ENCODE measurements around the gene NR2F1.

Gene NR2F1

DNA sequence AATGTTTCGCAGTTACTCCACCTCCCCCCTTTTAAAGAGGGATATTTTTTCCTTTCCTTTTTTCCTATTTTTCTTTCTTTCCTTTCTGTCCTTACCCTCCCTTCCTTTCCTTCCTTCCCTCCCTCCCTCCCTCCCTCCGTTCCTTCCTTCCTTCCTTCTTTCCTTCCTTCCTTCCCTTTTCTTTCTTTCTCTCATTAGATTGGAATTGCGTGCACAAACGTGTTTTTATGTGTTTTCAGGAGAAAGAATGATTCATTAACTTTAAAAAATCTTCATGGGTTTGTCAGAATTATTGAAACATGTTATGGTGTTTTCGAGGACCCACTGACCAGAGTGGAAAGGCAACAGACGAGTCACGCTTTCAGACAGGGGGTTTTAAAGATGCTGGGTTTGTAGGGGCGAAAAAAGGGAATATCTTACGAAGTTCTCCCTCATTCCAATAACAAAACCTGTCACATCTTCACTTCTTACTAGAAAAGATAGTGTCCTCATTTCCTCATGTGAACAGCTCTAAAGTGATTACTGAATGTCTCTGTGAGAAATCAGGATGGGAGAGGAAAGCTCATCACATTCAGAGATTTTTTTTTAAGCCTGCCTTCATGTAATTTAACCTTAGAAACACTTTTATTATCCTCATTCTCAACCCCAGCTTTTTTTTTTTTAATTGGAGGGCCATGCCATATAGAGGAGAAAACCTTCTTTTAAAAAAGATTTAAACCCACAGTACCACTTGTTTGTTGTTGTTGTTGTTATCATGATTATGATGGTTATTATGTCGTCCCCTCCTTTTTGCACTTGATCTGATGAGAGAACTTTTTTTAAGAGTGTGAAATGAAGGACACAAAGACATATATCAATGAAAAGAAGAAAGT lies 21.9 kb downstream of the NR2F1 start:
- no peak for DNase-seq

DNA sequence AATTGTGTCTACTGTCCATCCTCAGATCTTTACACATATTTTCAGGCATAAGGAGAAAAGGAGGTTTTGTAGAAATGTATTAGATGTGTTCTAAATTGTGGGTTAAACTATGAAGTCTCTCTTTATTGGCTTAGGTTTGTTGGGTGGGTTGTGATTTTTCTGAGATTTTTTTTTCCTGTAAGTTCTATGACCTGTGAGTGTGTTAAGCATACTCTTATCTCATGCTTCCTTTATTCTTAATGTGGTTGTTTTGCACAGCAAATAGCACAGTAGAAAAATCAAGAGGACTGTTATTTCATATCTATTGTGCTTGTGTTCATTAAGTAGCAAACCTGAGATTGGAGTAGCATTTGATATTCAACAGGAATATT lies 23.3 kb downstream of the NR2F1 start:
- DNase-seq = no peak

DNA sequence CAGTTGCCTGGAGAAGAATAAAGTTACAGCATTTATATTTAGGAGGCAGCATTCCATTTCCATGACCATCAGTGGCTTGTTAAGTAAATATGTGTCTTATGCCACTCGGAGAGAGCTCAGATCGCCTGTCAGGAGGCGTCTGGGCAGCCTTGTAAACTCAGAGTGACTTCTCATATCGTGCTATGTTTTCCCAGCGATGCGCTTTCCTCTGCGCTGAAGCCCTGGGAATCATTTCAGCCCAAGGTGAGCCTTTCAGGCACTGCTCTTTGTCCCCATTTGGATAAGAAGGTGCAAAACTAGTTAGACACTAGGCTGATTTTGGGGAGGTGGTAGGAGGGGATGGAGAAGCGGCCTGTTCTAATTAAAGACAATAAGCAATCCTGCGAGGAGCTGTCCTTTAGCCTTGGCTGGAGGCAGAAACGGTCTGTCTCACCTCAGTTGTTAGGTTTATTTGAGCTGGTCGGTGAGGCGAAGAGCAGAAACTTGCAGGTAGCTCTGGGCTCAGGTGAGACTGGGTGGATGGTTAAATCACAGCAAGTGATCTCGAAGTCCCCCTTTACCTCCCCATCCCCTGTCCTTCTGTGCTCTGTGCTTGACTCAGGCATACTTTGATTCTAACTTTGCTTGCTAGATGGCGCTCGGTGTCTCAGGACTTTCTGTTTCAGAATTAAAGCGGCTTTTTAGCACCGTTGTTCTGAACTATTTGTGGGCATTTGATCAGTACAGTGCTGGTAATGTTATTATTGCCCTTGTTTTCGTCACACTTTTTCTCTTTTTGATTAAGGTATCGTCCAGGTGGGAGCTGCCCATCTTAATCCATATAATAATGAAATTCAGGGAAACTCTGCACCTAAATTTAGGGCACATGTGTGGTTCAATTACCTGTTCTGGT lies 24.6 kb downstream of the NR2F1 start:
- peak; percentile 1 for DNase-seq

DNA sequence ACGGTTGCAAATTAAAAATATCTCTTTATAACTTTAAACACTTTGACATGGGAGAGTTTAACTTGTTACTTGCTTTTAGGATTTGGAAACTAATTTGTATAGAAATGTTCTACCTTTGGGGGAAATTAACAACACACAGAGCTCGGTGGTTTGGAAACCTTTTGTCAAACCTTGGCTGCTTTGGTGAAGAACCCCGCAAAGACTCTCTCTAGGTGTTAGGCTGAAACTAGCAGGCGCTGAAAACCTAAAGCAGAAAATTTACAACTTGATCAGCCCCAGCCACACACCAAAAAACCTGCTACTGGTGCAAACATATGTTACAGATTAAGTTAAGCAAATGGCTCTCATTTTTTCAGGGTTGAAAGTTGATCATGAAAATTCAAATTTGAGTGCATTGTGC lies 25.8 kb downstream of the NR2F1 start:
- no peak for DNase-seq

DNA sequence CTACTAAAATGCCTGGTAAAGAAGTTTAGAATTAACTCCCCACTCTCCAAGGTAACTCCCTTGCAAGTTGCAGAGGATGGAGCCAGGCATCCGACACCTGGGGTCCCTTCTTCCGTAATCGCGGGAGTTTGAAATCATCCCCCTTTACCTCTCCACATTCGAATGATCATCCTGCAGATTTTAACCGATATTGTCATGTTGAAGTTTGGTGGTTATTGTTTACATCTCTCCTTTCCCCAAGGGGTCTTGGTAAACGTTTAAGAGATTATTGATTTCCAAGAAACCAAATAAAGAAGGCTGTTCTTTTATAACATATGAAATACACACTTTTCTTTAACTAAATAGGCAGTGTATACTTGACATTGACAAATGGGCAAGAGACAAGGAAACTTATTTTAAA lies 26.7 kb downstream of the NR2F1 start:
- DNase-seq = no peak

DNA sequence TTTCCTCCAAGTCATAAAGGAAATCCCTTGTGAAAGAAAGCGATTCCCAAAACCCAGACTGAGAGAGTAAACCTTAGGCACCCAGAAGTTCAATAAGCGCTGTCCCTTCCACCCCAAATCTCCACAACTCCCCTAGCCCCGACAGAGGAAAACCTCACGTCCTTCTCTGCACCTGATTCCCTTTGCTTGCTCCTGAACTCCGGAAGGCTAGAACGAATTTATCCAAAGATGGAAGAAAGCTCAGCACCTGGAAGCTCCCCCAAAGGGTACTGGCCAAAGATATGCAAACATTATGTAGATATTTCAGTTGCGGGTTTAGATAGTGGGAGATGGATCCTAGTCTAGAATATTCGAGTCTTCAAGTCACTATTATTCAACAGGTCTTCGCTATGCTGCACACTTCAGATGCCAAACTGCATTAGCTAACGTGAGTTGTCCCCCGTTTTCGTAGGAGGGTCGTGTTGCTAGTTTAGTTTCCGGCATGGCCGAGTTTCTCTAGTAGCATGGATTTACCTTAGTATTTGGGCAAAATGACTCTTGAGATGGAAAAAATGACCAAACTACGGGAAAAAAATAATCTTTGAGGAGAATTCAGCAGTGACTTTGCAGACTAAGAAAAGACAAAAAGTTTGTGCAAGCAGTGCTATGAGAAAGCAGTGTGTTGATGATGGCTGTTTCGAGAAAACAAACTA lies 27.7 kb downstream of the NR2F1 start:
- no peak for DNase-seq

DNA sequence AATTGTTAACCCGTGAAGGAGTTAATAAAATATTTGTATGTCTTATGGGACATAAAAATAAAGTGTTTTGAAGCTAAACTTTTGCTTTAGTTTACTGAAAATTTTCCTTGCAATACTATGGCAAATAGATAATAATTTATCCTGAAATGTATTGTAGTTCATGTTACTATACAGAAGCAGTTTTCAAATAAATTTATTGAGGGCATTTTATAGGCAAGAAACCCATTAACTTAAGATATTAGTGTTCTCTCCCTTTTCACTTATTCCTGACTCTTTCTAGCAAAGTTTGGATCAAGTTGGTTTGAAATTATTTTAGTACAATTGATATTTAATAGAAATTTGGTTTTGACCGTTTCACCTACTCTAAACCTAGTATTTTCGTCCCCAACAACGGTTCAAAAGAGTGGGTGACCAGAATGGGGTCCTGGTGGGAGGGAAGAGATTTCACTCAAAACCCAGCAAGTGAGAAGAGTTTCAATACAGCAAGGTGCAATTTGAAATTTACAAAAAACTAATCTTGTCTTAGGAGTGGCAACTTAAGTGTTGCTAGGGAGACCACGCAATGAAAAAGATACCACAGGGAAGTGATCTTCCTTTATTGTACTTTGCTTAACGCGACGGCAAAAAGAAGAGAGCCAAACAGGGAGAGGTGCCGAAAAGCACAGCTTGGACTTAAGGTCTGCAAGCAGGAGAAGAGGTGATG lies 28.4 kb downstream of the NR2F1 start:
- DNase-seq = no peak

DNA sequence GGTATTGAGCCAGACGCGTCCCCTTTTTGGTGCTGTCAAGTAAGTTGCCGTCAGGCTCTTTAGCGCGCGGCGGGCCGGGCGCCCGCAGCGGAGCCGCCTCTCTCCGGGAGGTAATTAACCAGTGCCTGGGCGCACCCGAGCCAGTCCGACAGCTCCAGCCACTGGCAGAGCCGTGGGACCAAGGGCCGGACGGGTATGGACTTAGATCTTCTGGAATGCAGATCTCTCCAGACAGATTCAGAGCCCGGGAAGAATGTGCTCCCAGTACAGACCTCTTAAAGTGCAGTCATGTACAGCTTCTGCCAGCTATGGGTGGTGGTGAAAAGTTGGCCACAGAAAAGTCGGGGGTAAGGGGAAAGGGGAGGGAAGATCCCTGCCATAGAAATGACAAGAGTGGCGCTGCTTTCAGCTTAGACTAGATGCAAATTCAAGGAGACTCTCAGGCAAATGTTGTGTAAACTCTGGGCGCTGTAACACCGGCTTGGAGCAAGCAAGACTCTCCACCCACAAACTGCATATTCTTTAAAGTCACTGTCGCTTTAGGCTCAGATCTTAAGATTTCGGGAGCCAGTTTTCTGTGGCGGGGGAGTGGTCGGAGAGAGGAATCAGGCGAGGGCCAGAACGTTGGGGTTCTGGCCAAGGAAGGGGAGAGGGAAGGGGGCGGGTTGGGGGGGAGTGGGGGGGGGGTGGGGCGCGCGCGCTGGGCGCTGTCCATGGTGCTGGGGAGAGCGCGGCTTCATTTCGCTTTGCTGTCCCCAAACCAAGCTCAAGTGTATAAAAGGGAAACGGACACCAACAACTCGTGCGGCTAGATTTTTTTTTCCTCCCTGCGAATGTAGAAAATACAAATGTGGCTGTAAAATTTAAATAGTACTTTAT lies 29.2 kb downstream of the NR2F1 start:
- DNase-seq = peak; percentile 3

DNA sequence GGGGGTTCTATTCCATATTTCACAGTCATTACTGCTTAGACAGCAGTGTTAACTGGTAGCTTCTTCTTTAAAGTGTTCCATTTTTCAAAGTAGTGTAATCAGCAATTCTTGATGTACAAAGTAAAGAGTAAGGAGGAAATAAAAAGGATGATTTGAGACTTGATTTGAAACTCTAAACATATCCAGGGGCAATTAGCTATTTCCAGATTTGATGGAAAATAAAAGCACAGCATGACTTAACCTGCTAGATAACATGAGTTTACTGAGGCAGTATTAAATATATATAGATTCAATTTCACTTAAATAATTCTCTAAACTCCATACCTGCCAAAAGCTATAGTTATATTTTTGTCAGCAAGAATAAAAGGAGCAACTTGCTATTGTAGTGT lies 29.8 kb downstream of the NR2F1 start:
- DNase-seq = no peak

DNA sequence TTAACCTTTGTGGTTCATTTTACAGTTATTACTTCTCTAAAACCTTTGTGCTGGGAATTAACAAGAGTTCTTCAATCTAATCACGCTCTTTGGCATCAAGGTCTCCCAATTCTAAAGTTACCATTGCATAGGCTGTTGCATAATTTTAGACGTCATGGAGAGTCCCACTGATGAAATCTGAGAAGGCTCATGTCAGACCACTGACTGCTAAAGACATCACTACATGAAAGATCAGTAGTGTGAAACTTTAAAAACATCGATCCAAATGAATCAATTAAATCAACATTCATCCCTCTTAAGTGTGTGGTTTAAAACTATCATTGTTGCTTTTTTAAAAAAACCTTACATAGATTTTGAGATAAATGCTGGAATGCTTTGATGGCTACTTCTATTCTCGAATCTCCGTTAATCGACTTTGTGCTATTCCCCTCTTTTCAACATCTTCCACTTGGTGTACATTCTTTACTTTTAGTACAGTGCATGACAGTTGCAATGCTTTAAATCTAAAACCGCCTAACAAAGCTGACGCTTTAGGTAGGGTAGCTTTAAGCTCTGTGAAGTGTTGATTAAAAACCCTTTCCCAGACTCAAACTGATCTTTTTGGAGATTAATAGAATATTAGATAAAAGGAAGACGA lies 33.6 kb downstream of the NR2F1 start:
- DNase-seq = no peak

DNA sequence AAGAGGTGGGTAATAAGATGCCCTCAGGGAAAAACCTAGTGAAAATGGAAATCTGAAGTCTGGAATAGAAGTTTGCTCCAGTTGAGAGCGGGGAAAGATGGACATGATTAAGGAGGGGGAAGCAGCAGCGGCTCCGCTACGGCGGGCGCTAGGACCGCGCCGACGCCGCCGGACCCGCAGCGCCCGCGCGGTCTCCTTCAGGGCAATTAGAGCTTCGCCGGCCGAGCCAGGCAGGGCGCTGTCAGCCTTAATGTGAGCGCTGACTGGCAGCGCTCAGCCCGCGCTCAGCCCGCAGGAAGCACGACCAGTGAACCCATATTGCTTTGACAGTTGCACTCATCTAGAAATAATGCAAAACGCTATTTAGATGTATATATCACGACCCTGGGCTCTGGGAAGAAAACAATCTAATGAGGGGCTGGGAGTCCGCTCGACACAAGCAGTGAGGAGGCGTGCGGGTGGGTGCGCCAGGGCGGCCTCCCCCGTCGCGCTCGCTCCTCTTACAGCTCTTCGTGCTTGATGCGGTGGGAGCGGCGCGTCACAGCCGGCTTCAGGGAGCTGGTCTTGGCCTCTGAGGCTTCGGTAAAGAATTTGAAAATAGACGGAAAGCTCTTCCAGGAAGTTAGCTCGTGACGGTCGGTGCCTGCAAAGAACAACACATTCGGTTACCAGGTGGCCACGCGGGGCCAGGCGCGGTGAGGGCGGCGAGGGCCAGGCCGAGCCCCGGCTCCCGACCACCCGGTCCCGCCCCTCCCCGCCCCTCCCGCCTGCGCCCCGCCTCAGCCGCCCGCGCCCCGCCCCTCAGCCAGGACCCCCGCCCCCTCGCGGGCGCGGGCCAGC lies 37.7 kb downstream of the NR2F1 start:
- DNase-seq = peak; percentile 76

DNA sequence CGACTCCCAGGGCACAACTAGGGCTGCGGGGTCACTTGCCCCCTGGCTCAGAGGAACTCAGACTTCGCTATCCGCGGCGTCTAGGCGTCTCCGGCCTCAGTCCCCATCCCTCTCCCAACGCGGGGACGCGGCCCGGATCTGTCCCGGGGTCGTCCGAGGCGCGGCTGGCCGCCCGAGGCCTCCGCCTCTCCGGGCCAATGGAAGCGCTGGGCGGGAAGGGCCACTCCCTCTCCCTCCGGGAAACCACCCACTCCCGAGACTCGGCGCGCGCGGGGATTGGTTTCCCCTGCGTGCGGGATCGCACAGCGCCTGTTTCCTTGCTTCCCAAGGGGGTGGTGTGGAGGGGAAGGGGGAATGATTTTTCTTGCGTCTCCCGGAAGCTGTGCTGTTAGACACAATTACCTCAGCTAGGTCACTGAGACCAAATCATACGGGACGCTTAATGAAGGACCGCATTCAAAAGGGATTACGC lies 38.3 kb downstream of the NR2F1 start:
- peak; percentile 82 for DNase-seq

DNA sequence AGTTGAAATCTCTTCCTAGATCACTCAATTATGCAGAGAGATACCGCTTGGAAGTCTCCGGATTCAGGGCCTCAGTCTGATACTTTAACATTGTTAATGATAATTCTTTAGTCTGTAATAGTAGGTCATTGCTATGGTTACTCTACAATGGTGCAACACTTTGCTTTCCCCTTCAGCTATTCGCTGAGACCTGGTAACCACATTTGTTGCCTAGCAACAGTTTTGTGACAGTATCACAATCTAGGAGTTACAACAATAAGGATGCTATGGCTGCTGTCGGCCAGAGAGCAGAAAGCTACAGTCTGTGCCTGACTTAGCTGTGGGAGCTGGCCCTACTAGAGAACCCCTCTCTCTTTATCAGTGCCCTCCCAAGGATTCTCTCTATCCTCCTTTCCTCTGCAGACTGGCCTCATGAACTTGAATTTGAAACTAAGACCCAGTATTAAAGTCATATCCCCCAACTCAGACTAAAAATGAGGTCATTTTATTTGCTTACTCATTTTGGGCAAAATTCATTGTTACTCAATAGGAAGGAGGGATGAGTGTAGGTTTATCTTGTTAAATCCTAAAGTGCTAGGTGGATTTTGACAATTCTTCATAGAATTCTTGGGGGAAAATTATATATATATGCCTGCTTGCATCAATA lies 39.3 kb downstream of the NR2F1 start:
- DNase-seq = peak; percentile 82

DNA sequence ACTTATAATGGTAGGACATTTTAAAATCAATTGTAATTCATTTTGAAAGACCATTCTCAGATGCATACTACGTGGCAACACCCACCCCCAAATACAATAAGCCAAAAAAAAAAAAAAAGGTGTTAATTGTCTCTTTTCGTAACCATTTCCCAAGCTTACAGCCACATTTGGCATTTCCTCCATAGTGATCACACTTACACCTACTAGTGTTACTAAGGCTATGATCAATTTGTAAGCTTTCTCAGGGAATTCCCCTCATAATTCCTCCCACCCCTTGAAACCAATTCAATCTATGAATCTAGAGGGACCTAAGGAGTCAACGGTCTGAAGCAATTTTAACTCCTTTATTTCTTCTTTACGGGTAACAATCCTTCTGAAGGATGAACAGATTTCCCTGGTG lies 40.1 kb downstream of the NR2F1 start:
- DNase-seq = no peak

DNA sequence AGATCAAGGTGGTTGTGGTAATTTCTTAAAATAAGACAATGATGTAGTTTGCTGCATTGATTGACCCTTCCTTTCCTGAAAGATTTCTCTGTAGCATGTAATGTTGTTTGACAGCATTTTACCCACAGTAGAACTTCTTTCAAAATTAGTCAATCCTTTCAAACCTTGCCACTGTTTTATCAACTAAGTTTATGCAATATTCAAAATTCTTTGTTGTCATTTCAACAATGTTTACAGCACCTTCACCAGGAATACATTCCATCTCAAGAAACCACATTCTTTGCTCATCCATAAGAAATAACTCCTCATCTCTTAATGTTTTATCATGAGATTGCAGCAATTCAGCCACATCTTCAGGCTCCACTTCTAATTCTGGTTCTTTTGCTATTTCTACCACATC lies 43.8 kb downstream of the NR2F1 start:
- no peak for DNase-seq

DNA sequence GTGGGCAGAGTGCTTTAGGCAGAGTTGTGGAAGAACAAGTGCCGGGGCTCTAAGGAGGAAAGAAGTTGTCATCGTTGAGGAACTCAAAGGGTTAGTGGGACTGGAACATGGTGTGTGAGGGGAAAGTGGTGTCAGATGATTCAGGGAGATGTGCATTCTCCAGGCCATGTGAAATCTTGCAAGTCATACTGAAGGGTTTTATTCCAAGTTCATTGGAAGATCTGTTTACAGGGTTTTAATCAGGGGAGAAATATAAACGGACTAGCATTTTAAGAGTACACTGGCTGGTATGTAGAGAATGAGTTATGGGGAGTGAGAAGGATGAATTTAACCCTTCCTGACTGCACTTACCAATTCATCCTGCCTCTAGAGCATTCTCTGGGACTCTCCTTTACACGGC lies 49.3 kb downstream of the NR2F1 start:
- no peak for DNase-seq

DNA sequence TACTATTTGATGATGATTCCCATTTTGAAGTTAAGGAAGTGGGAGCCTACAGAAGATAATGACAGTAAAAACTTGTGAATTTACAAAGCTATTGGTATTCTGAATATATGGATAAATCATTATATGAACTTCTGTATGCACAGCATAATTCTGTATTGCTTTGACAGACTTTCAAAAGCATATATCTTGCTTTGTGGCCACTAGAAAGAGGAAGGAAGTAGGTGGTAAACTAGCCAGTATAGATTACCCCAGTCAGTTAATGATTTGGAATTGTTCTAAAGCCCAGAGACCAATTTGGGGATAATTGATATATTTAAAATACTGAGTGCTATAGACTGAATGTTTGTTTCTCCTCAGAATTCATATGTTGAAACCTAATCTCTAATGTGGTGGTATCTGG lies 53.0 kb downstream of the NR2F1 start:
- no peak for DNase-seq

DNA sequence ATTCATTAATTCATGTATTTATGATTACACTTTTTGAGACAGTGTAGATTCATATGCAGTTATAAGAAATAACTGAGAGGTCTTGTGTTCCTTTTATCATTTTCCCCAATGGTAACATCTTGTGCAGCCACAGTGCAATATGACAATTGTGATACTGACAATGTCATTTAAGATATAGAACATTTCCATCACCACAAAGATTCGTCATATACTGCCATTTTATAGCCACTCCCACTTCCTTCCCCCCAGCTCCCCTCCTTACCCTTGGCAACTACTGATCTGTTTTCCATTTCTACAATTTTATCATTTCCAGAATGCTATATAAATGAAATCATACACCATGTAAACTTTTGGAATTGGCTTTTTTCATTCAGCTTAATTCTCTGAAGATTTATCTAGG lies 53.8 kb downstream of the NR2F1 start:
- no peak for DNase-seq

DNA sequence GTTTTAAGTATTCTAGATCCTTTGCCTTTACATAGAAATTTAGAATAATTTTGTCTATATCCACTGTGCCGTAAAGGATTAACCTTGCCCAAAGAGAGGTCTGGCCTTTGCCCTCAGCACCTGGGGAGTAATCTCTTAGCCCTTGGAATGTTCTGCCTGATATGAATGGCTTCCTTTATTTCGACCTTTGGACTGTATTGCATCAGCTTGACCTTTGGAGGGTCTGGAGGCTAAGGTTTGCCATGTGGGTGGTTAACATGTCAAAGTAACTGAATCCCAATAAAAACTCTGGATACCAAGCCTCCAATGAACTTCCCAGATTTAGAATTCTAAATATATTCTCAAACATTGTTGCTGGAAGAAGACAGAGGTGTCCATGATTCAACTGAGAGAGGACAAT lies 54.7 kb downstream of the NR2F1 start:
- DNase-seq = no peak

DNA sequence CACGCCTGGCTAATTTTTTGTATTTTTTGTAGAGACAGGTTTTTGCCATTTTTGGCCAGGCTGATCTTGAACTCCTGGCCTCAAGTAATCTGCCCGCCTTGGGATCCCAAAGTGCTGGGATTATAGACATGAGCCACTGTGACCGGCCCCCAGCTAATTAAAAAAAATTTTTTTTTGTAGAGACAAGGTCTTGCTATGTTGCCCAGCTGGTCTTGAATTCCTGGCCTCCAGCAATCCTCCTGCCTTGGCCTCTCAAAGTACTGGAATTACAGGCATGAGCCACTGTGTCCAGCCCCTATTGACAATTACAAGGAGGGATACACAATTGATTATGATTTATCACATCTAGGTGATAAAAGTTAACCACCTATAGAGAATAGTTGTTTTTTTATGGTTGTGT lies 59.5 kb downstream of the NR2F1 start:
- DNase-seq = no peak

Measured in NCI-H2029 (cell line).